GM19240 (cell line): Measurements from ENCODE around the gene CYP4A11.
"Not testable (repeated sequence)": the region's sequence is repeated elsewhere in the genome, so short reads cannot be mapped to it uniquely, and the experiment has no call there.

Experiments used
- DNase-seq: peaks from one replicate; pipeline ENCODE4 v3.0.0; 2011; ENCODE audit warnings: low spot score; ENCODE audit not compliant: insufficient read length

The CYP4A11 gene

GRCh38 chr1:46941135-46941694 is at the start of gene CYP4A11:
CYP4A11 (minus strand) TSS chr1:46941476; CDS start chr1:46941433, 43 bp downstream.
- no peak for DNase-seq

GRCh38 chr1:46990541-46990940 is 49.3 kb upstream of the CYP4A11 start:
- DNase-seq: not testable (repeated sequence)

- no peak for DNase-seq
These were observed 42.7 kb upstream of the CYP4A11 start for GRCh38 chr1:46983830-46984586.

GRCh38 chr1:46983166-46983829 is 42.0 kb upstream of the CYP4A11 start:
- no peak for DNase-seq

GRCh38 chr1:46969014-46969619 is 27.8 kb upstream of the CYP4A11 start:
- no peak for DNase-seq

GRCh38 chr1:46962272-46962671 is 21.0 kb upstream of the CYP4A11 start:
- DNase-seq: not testable (repeated sequence)

- no peak for DNase-seq
These were observed 19.9 kb upstream of the CYP4A11 start for GRCh38 chr1:46961066-46961758.

- DNase-seq: no peak
These were observed 19.0 kb upstream of the CYP4A11 start for GRCh38 chr1:46960250-46960649.

GRCh38 chr1:46955116-46955515 is 13.8 kb upstream of the CYP4A11 start:
- DNase-seq: not testable (repeated sequence)

GRCh38 chr1:46953847-46954246 is 12.6 kb upstream of the CYP4A11 start:
- DNase-seq: not testable (repeated sequence)

GRCh38 chr1:46949417-46949666 is 8.1 kb upstream of the CYP4A11 start:
- DNase-seq: not testable (repeated sequence)

GRCh38 chr1:46948629-46949416 is 7.5 kb upstream of the CYP4A11 start:
- no peak for DNase-seq

- DNase-seq: not testable (repeated sequence)
These were observed 6.4 kb upstream of the CYP4A11 start for GRCh38 chr1:46947706-46948105.

- no peak for DNase-seq
These were observed 810 bp upstream of the CYP4A11 start for GRCh38 chr1:46942086-46942485.

GRCh38 chr1:46940307-46940706 is 969 bp downstream of the CYP4A11 start:
- no peak for DNase-seq

GRCh38 chr1:46937270-46937669 is 4.0 kb downstream of the CYP4A11 start:
- DNase-seq: no peak

- DNase-seq: no peak
These were observed 4.5 kb downstream of the CYP4A11 start for GRCh38 chr1:46936788-46937187.

- DNase-seq: not testable (repeated sequence)
These were observed 6.4 kb downstream of the CYP4A11 start for GRCh38 chr1:46934852-46935251.

GRCh38 chr1:46932020-46932419 is 9.3 kb downstream of the CYP4A11 start:
- not testable (repeated sequence) for DNase-seq

- no peak for DNase-seq
These were observed 10.1 kb downstream of the CYP4A11 start for GRCh38 chr1:46931151-46931550.
